DOHH2 (cell line): ENCODE data around the gene LRGUK.

ENCODE experiments used
- EZH2phosphoT487 ChIP-seq: fragments of 200-600 bp; sonication (generic); IDR thresholded peaks from 2 replicates; pipeline ENCODE4 v1.6.1; 2017; ENCODE audit warnings: borderline replicate concordance, mild to moderate bottlenecking, antibody characterized with exemption, low read length, moderate library complexity, mixed read lengths
- TF ChIP-seq, protein P1 (sequence below): fragments of 200-600 bp; sonication (generic); IDR thresholded peaks from one replicate; pipeline ENCODE4 v1.5.1; 2014; ENCODE audit warnings: antibody characterized with exemption, mild to moderate bottlenecking, low read depth, low read length; ENCODE audit not compliant: poor library complexity, severe bottlenecking

DNA sequence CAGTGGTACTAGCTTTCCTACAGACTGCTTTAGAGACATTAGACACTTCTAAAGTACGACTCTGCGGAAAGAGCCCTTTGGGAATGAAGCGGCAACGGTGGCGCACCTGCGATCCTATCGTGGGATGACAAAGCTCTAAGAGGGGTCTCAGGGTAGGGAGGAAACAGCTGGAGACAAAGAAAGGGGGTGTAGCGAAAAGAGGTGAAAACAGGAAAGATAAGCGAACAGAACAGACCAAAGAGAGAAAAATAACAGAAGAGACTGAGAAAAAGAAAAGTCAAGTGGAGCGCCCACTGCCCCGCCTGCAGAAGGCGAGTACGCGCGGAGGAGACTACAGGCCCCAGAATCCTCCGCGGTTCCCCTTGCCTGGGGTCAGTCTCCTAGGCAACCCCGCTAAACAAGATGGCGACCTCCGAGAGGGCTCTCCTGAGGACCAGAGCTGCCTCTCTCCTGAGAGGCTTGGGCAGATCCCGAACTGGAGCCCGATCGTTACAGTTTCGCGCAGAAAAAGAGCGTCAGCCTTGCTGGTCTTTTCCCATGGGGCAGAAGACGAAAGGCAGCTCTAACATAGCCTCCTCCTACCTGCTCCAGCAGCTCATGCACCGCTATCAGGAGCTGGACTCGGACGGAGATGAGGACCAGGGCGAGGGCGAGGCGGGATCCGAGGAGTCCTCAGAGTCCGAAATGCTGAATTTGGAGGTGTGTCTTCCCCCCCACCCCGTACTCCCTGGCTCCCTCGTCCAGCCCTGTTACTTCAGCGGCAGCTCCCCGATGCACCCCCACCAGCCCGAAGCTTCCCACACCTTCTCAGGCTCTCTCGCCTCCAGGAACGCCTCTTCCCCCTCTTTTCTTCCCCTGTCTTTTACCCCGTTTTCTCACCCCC lies at the start of gene LRGUK:
- TF ChIP-seq, protein P1, sequence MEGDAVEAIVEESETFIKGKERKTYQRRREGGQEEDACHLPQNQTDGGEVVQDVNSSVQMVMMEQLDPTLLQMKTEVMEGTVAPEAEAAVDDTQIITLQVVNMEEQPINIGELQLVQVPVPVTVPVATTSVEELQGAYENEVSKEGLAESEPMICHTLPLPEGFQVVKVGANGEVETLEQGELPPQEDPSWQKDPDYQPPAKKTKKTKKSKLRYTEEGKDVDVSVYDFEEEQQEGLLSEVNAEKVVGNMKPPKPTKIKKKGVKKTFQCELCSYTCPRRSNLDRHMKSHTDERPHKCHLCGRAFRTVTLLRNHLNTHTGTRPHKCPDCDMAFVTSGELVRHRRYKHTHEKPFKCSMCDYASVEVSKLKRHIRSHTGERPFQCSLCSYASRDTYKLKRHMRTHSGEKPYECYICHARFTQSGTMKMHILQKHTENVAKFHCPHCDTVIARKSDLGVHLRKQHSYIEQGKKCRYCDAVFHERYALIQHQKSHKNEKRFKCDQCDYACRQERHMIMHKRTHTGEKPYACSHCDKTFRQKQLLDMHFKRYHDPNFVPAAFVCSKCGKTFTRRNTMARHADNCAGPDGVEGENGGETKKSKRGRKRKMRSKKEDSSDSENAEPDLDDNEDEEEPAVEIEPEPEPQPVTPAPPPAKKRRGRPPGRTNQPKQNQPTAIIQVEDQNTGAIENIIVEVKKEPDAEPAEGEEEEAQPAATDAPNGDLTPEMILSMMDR = no peak
- no peak for TF ChIP-seq EZH2phosphoT487
